Endothelial cell of umbilical vein (primary cell): ENCODE results near the gene SRD5A2. TPM values are rescaled to one million over a fixed set of nuclear protein-coding genes. Genes with fewer than 3 reads are reported as not detected.

Experiments used
- BruUV-seq: library from RNA; stranded (reverse); fragments of 400-500 nt; replicated peaks from 2 replicates; lab custom pipeline; 2021; lab: Mats Ljungman, UMichigan
- CTCF ChIA-PET: fragments of 300-600, 350-600 bp; sonication (Branson Sonifier 250); formaldehyde crosslinking; loops from one replicate; lab custom pipeline; 2021; ENCODE audit warnings: antibody characterized with exemption, inconsistent platforms; lab: Charles Lee
- POLR2A ChIA-PET: fragments of 300-600, 350-600 bp; sonication (Branson Sonifier 250); formaldehyde crosslinking; loops from one replicate; lab custom pipeline; 2021; ENCODE audit warnings: antibody characterized with exemption, inconsistent platforms; lab: Charles Lee
- DNase-seq: peaks from one replicate; pipeline ENCODE4 v3.0.0-alpha.2; 2011; ENCODE audit warnings: low read depth, low spot score
- FAIRE-seq: peaks from 2 replicates; lab custom pipeline; 2011; peaks lifted over from hg19 to GRCh38; lab: Jason Lieb, UNC
- H2AFZ ChIP-seq: 2 replicates; pipeline ENCODE4 v1.6.0; 2012; ENCODE audit warnings: low read depth, low read length, control low read depth, inconsistent platforms
- H3K27ac ChIP-seq: 2 replicates; pipeline ENCODE4 v1.5.1; 2011; ENCODE audit warnings: low read depth, mild to moderate bottlenecking, control low read depth, low read length, moderate library complexity; ENCODE audit not compliant: insufficient read depth
- H3K27me3 ChIP-seq, 2 experiments: 2 replicates each; pipeline versions ENCODE4 v1.6.0 to v1.6.1; 2011; ENCODE audit warnings: low read length in 2 of 2, mixed read lengths in 1 of 2; ENCODE audit not compliant: control insufficient read depth in 2 of 2, insufficient read depth in 2 of 2
- H3K36me3 ChIP-seq, 2 experiments: 2 replicates in 1 of 2; 3 replicates in 1 of 2; pipeline ENCODE4 v1.5.1; 2011; ENCODE audit warnings: low read length in 2 of 2, mild to moderate bottlenecking in 1 of 2, moderate library complexity in 1 of 2; ENCODE audit not compliant: control insufficient read depth in 2 of 2, insufficient read depth in 2 of 2; ENCODE audit errors: extremely low read depth in 1 of 2
- H3K4me1 ChIP-seq: 3 replicates; pipeline ENCODE4 v1.5.1; 2011; ENCODE audit warnings: mild to moderate bottlenecking, low read length; ENCODE audit not compliant: control insufficient read depth, insufficient read depth; ENCODE audit errors: extremely low read depth
- H3K4me2 ChIP-seq: 2 replicates; pipeline ENCODE4 v1.6.1; 2011; ENCODE audit warnings: low read length, control low read depth, mixed read lengths; ENCODE audit not compliant: insufficient read depth
- H3K4me3 ChIP-seq, 3 experiments: fragments of 200-600 bp in 1 of 3; sonication (generic), shearing (Covaris generic) in 1 of 3; replicated peaks in 1 of 3; 2 replicates each; pipeline ENCODE4 v1.5.1; 2011 to 2016; ENCODE audit warnings: control low read depth in 3 of 3, low read length in 3 of 3, mild to moderate bottlenecking in 2 of 3, inconsistent platforms in 1 of 3, low read depth in 1 of 3, moderate library complexity in 1 of 3; ENCODE audit not compliant: insufficient read depth in 1 of 3
- H3K79me2 ChIP-seq: 2 replicates; pipeline ENCODE4 v1.6.0; 2012; ENCODE audit warnings: low read length, inconsistent platforms; ENCODE audit not compliant: control insufficient read depth, insufficient read depth
- H3K9ac ChIP-seq: replicated peaks from 2 replicates; pipeline ENCODE3; 2011; ENCODE audit warnings: low read length, control low read depth; ENCODE audit not compliant: insufficient read depth; ENCODE audit errors: extremely low read depth
- H3K9me1 ChIP-seq: replicated peaks from 3 replicates; pipeline ENCODE4 v1.6.0; 2011; ENCODE audit warnings: mild to moderate bottlenecking, low read length; ENCODE audit not compliant: control insufficient read depth, insufficient read depth; ENCODE audit errors: extremely low read depth
- H3K9me3 ChIP-seq: replicated peaks from 2 replicates; pipeline ENCODE4 v1.5.1; 2012; ENCODE audit warnings: low read length, inconsistent platforms; ENCODE audit not compliant: control insufficient read depth, insufficient read depth
- H4K20me1 ChIP-seq: replicated peaks from 2 replicates; pipeline ENCODE3; 2011; ENCODE audit warnings: mild to moderate bottlenecking, low read length; ENCODE audit not compliant: control insufficient read depth, insufficient read depth; ENCODE audit errors: extremely low read depth
- CTCF ChIP-seq, 2 donors: IDR thresholded peaks; 1 replicate in 1 of 2; 2 replicates in 1 of 2; pipeline ENCODE4 v1.5.1; 2011; ENCODE audit warnings: low read length in 2 of 2, mild to moderate bottlenecking in 2 of 2, moderate library complexity in 2 of 2, control low read depth in 1 of 2, inconsistent platforms in 1 of 2, low read depth in 1 of 2; ENCODE audit not compliant: insufficient read depth in 1 of 2; ENCODE audit errors: extremely low read depth in 1 of 2
- EZH2 ChIP-seq: IDR thresholded peaks from 2 replicates; pipeline ENCODE4 v1.6.1; 2012; ENCODE audit warnings: borderline replicate concordance, low read depth, mild to moderate bottlenecking, moderate library complexity, low read length, inconsistent platforms; ENCODE audit not compliant: severe bottlenecking
- FOS ChIP-seq: IDR thresholded peaks from 2 replicates; pipeline ENCODE4 v1.6.1; 2011; ENCODE audit warnings: mild to moderate bottlenecking, low read length, moderate library complexity, borderline replicate concordance; ENCODE audit not compliant: insufficient read depth
- GATA2 ChIP-seq: IDR thresholded peaks from 2 replicates; pipeline ENCODE4 v1.7.0; 2011; ENCODE audit warnings: low read depth, mild to moderate bottlenecking, moderate library complexity, mixed read lengths, low read length; ENCODE audit not compliant: insufficient read length, insufficient read depth
- JUN ChIP-seq: IDR thresholded peaks from 2 replicates; pipeline ENCODE4 v1.6.1; 2011; ENCODE audit warnings: borderline replicate concordance, low read depth; ENCODE audit not compliant: insufficient read length, insufficient read depth
- MAX ChIP-seq: IDR thresholded peaks from 2 replicates; pipeline ENCODE4 v1.6.1; 2011; ENCODE audit not compliant: insufficient read depth, insufficient read length
- POLR2A ChIP-seq: IDR thresholded peaks from 2 replicates; pipeline ENCODE4 v1.6.1; 2012; ENCODE audit warnings: low read depth, mild to moderate bottlenecking, control low read depth, low read length
- POLR2AphosphoS5 ChIP-seq: IDR thresholded peaks from 2 replicates; pipeline ENCODE4 v1.6.1; 2012; ENCODE audit warnings: low read depth, mild to moderate bottlenecking, control low read depth, low read length, moderate library complexity; ENCODE audit not compliant: insufficient read depth
- dilution Hi-C: fragments of 300-500 bp; cut with MboI; formaldehyde crosslinking; loops from one replicate; pipeline ENCODE4 v1.15.0; 2019; ENCODE audit warnings: low sequenced_read_pairs; ENCODE audit not compliant: extremely low pct_ligation_motif_present
- intact Hi-C: fragments of 100-400 bp; cut with micrococcal nuclease; formaldehyde crosslinking; loops from one replicate; pipeline ENCODE4 v1.10.0; 2022
- polyA plus RNA-seq, 4 experiments: library from polyadenylated mRNA; depleted of rRNA in 3 of 4; stranded (reverse) in 3 of 4; unstranded in 1 of 4; fragments of >200 nt; gene quantifications; 2 replicates each; pipeline versions ENCODE4 v1.2.1 to v1.2.3, GENCODE V29; 2011 to 2012; ENCODE audit warnings: missing spikeins in 1 of 4
- total RNA-seq: library from RNA; stranded (reverse); gene quantifications from 2 replicates; pipeline ENCODE4 v1.2.3, GENCODE V29; 2021

The SRD5A2 gene
- total and polyA plus RNA-seq, 2 donors (not counting 3 experiments of a cell fraction or from before 2014, with no cell fraction given): not detected

GRCh38 chr2:31531101-31531500 lies 49.6 kb downstream of the SRD5A2 start:
- ChIA-PET POLR2A (no interaction called here), CTCF (no interaction called here)
- Histone ChIP-seq H4K20me1 (no peaks in the 10 kb centered on the region), H3K79me2 (no peaks in the 10 kb centered on the region), H3K27ac (no peak overlapping the region), H3K9ac (no peak overlapping the region), H2AFZ (no peak overlapping the region), H3K4me1 (no peaks in the 10 kb centered on the region), H3K4me2 (no peak overlapping the region), H3K36me3 (no peaks in the 10 kb centered on the region), H3K4me3 (no peak overlapping the region), H3K9me3 (no peaks in the 10 kb centered on the region), H3K9me1 (no peaks in the 10 kb centered on the region), H3K27me3 (no peaks in the 10 kb centered on the region)
- DNase-seq: no peak
- TF ChIP-seq FOS (no peak), JUN (no peak), POLR2AphosphoS5 (no peak), CTCF (IDR thresholded peaks at IDR 0.05; ENCODE audit: extremely low read depth in 1 of 2, insufficient read depth in 1 of 2, low read depth in 1 of 2, low read length in 2 of 2) (no peak), EZH2 (no peak), MAX (no peak), POLR2A (no peak), GATA2 (no peak)
- FAIRE-seq: no peak
- intact Hi-C loops (no loop called here), dilution Hi-C loops (no loop called here)
- no TSS peak for BruUV-seq
